Small intestine (tissue), 4 donors: ENCODE data around the gene AKR1A1. TPM values are rescaled to one million over a fixed set of nuclear protein-coding genes. Genes with fewer than 3 reads are reported as not detected.

Experiments
- polyA plus RNA-seq, 4 donors: library from polyadenylated mRNA; stranded (reverse) in 3 of 4; unstranded in 1 of 4; fragments of 200-250 nt in 3 of 4; fragments of 120-200 nt in 1 of 4; gene quantifications; one replicate each; pipeline versions ENCODE4 v1.2.1 to v1.2.3, GENCODE V29; 2013
- donor health status: healthy with polysubstance abuse.
- donor health status: Bipolar disorder and iron deficiency.
- donor health status: healthy.

AKR1A1 gene
- polyA plus RNA-seq, 4 donors = 241 to 636 (median 313) TPM

Other genes with a start within 250 kb of the AKR1A1 start
- gene HPDL, start 223.9 kb upstream of the AKR1A1 start, polyA plus RNA-seq = 10 to 100 TPM in 1 of 4 donors, 1 to 10 TPM in 3; 1.1 to 10.7 (median 4.1) TPM
- 10 to 100 TPM in 3 of 4 donors, 1 to 10 TPM in 1; 9.6 to 18.4 (median 13.8) TPM for gene TOE1, start 210.7 kb upstream of the AKR1A1 start, polyA plus RNA-seq
- 10 to 100 TPM; 17.1 to 37.6 (median 35.8) TPM for gene MUTYH, start 210.4 kb upstream of the AKR1A1 start, polyA plus RNA-seq
- gene TESK2, start 59.7 kb upstream of the AKR1A1 start, polyA plus RNA-seq = 10 to 100 TPM in 3 of 4 donors, 1 to 10 TPM in 1; 5.5 to 22.1 (median 12.6) TPM
- 1 to 10 TPM in 3 of 4 donors, under 1 TPM in 1; 0.67 to 4.8 (median 1.8) TPM for gene CCDC163, start 50.8 kb upstream of the AKR1A1 start, polyA plus RNA-seq
- 1 to 10 TPM; 1.3 to 8.8 (median 4.5) TPM for gene MMACHC, start 50.5 kb upstream of the AKR1A1 start, polyA plus RNA-seq
- gene PRDX1, start 28.9 kb upstream of the AKR1A1 start, polyA plus RNA-seq = 1,000 to 10,000 TPM in 1 of 4 donors, 100 to 1,000 TPM in 3; 222 to 1,200 (median 780) TPM
- 100 to 1,000 TPM in 2 of 4 donors, 10 to 100 TPM in 2; 46.3 to 149 (median 96.9) TPM for gene NASP, start 33.2 kb downstream of the AKR1A1 start, polyA plus RNA-seq
- 1 to 10 TPM in 3 of 4 donors, under 1 TPM in 1; 0.66 to 8.3 (median 3.3) TPM for gene CCDC17, start 73.2 kb downstream of the AKR1A1 start, polyA plus RNA-seq
- 100 to 1,000 TPM in 1 of 4 donors, 10 to 100 TPM in 3; 74.2 to 112 (median 95.5) TPM for gene GPBP1L1, start 135.7 kb downstream of the AKR1A1 start, polyA plus RNA-seq
- gene TMEM69, start 137.4 kb downstream of the AKR1A1 start, polyA plus RNA-seq = 10 to 100 TPM; 13.2 to 48.7 (median 19.5) TPM
- gene IPP, start 199.8 kb downstream of the AKR1A1 start, polyA plus RNA-seq = 10 to 100 TPM in 1 of 4 donors, 1 to 10 TPM in 3; 4.2 to 21.1 (median 7.5) TPM